Breast epithelium (tissue), 4 donors: ENCODE results near the gene MUS81. TPM values are rescaled to one million over a fixed set of nuclear protein-coding genes. Genes with fewer than 3 reads are reported as not detected.

Source experiments
- DNase-seq, 2 donors: peaks; one replicate each; pipeline ENCODE4 v3.0.0-alpha.2; 2019; ENCODE audit warnings: low spot score in 2 of 2
- H3K27ac ChIP-seq, 2 donors: fragments of 200-600 bp; sonication (generic) in 1 of 2; one replicate each; pipeline ENCODE4 v1.5.1; 2016 to 2019; ENCODE audit warnings: mild to moderate bottlenecking in 1 of 2
- H3K27me3 ChIP-seq, 2 donors: fragments of 200-600 bp; sonication (generic) in 1 of 2; one replicate each; pipeline versions ENCODE4 v1.5.1 to v1.6.0; 2017 to 2019; ENCODE audit warnings: control low read depth in 1 of 2, mild to moderate bottlenecking in 1 of 2
- H3K36me3 ChIP-seq: fragments of 200-600 bp; one replicate; pipeline ENCODE4 v1.5.1; 2019
- H3K4me1 ChIP-seq, 2 donors: fragments of 200-600 bp; sonication (generic); one replicate each; pipeline ENCODE4 v1.5.1; 2016 to 2019; ENCODE audit warnings: control low read depth in 1 of 2
- H3K4me3 ChIP-seq, 3 donors: fragments of 200-600 bp; sonication (generic); 1 replicate in 2 of 3; 2 replicates in 1 of 3; pipeline ENCODE4 v1.5.1; 2016 to 2019; ENCODE audit warnings: mild to moderate bottlenecking in 3 of 3, moderate library complexity in 2 of 3
- H3K9me3 ChIP-seq, 2 donors: fragments of 200-600 bp; sonication (generic) in 1 of 2; one replicate each; pipeline ENCODE4 v1.5.1; 2016 to 2019; ENCODE audit warnings: control low read depth in 1 of 2
- CTCF ChIP-seq, 3 donors: fragments of 450-650 bp; IDR thresholded peaks; one replicate each; pipeline ENCODE4 v1.5.1; 2016 to 2017; ENCODE audit warnings: antibody characterized with exemption in 3 of 3, mild to moderate bottlenecking in 3 of 3, moderate library complexity in 3 of 3
- POLR2A ChIP-seq: fragments of 450-650 bp; IDR thresholded peaks from one replicate; pipeline ENCODE4 v1.6.1; 2016; ENCODE audit warnings: antibody characterized with exemption, mild to moderate bottlenecking, moderate library complexity
- POLR2AphosphoS5 ChIP-seq, 3 donors: sonication (generic); formaldehyde crosslinking; IDR thresholded peaks; one replicate each; pipeline ENCODE4 v1.6.1; 2017; ENCODE audit warnings: antibody characterized with exemption in 3 of 3
- intact Hi-C: fragments of 100-400 bp; cut with DNase I; formaldehyde crosslinking; loops from one replicate; pipeline ENCODE4 v1.15.1; 2023; ENCODE audit warnings: low total_unique reads
- total RNA-seq, 3 donors: library from RNA; depleted of rRNA; stranded (reverse); fragments of >200 nt; gene quantifications; one replicate each; pipeline ENCODE4 v1.1.0, GENCODE V29; 2016

Gene MUS81
- total RNA-seq, 3 donors from 2014 or later, result 29.8 to 44.6 (median 42.9) TPM

GRCh38 chr11:65903068-65903481, 42.8 kb downstream of the MUS81 start:
- Histone ChIP-seq H3K9me3 (no peaks in the 10 kb centered on the region), H3K27ac (no peak overlapping the region), H3K4me3 (no peak overlapping the region), H3K4me1 (peaks cover 0 to 6% of the 10 kb centered on the region in 2 donors), H3K36me3 (no peaks in the 10 kb centered on the region), H3K27me3 (peaks cover 0 to 8% of the 10 kb centered on the region in 2 donors)
- no peak for DNase-seq
- intact Hi-C loops, result no loop called here
- TF ChIP-seq POLR2AphosphoS5 (IDR thresholded peaks at IDR 0.05), result no peak
- no peak for TF ChIP-seq CTCF (IDR thresholded peaks at IDR 0.05)
- no peak for TF ChIP-seq POLR2A

GRCh38 chr11:65903715-65904114, 43.5 kb downstream of the MUS81 start:
- TF ChIP-seq POLR2A, result no peak
- no peak for TF ChIP-seq POLR2AphosphoS5 (IDR thresholded peaks at IDR 0.05)
- TF ChIP-seq CTCF (IDR thresholded peaks at IDR 0.05), result no peak
- peaks cover 0 to 8% of the 10 kb centered on the region in 2 donors for H3K27me3 ChIP-seq
- DNase-seq, result no peak
- no peaks in the 10 kb centered on the region for H3K9me3 ChIP-seq
- intact Hi-C loops, result no loop called here
- no peak overlapping the region for H3K27ac ChIP-seq
- H3K4me3 ChIP-seq, result no peak overlapping the region
- H3K36me3 ChIP-seq, result no peaks in the 10 kb centered on the region
- peaks cover 0 to 6% of the 10 kb centered on the region in 2 donors for H3K4me1 ChIP-seq

- H3K4me3 ChIP-seq, result no peak overlapping the region
- H3K27me3 ChIP-seq, result no peaks in the 10 kb centered on the region
- no peaks in the 10 kb centered on the region for H3K9me3 ChIP-seq
- DNase-seq, result no peak
- no peaks in the 10 kb centered on the region for H3K4me1 ChIP-seq
- TF ChIP-seq POLR2A (no peak), CTCF (IDR thresholded peaks at IDR 0.05) (no peak), POLR2AphosphoS5 (IDR thresholded peaks at IDR 0.05) (no peak)
- intact Hi-C loops, result no loop called here
- no peak overlapping the region for H3K27ac ChIP-seq
- H3K36me3 ChIP-seq, result no peaks in the 10 kb centered on the region
Observed at GRCh38 chr11:65906602-65907001, 46.4 kb downstream of the MUS81 start.

- no peaks in the 10 kb centered on the region for H3K4me1 ChIP-seq
- intact Hi-C loops, result no loop called here
- H3K9me3 ChIP-seq, result no peaks in the 10 kb centered on the region
- no peaks in the 10 kb centered on the region for H3K27me3 ChIP-seq
- H3K27ac ChIP-seq, result no peak overlapping the region
- H3K4me3 ChIP-seq, result no peak overlapping the region
- TF ChIP-seq POLR2A, result no peak
- TF ChIP-seq POLR2AphosphoS5 (IDR thresholded peaks at IDR 0.05), result no peak
- no peak for TF ChIP-seq CTCF (IDR thresholded peaks at IDR 0.05)
- H3K36me3 ChIP-seq, result no peaks in the 10 kb centered on the region
- no peak for DNase-seq
Observed at GRCh38 chr11:65907878-65908277, 47.6 kb downstream of the MUS81 start.

- no peaks in the 10 kb centered on the region for H3K36me3 ChIP-seq
- H3K4me1 ChIP-seq, result peaks cover 9 to 10% of the 10 kb centered on the region in 2 donors
- no peaks in the 10 kb centered on the region for H3K9me3 ChIP-seq
- H3K27me3 ChIP-seq, result no peaks in the 10 kb centered on the region
- peak overlapping the region; percentile 67 to 87 for H3K27ac ChIP-seq
- peak overlapping the region in 1 of 3 donors; percentile 37 for H3K4me3 ChIP-seq
- DNase-seq, result peak in 1 of 2 donors; percentile 64
- TF ChIP-seq CTCF (IDR thresholded peaks at IDR 0.05) (peak in 2 of 3 donors; percentile 25 to 28), POLR2AphosphoS5 (IDR thresholded peaks at IDR 0.05) (peak in 2 of 3 donors; percentile 22 to 36), POLR2A (no peak)
- intact Hi-C loops, result no loop called here
Observed at GRCh38 chr11:65911682-65912568, 51.7 kb downstream of the MUS81 start.
